ENCODE data around the gene SEC14L5. TPM values are rescaled to one million over a fixed set of nuclear protein-coding genes. Genes with fewer than 3 reads are reported as not detected.
A peak's percentile ranks its signal among the peaks of the same experiment; 100 is the strongest.

The SEC14L5 gene
- total and polyA plus RNA-seq, 2 experiments from 2014 or later, result 2.6 to 5.9 TPM

GRCh38 chr16:4980691-4981090 is 22.6 kb downstream of the SEC14L5 start (continued):
- TF ChIP-seq CTCF (conservative IDR thresholded peaks at IDR 0.05; ENCODE audit: low read depth in 2 of 2) (no peak), STAT1 (IDR thresholded peaks at IDR 0.05; ENCODE audit: unreplicated experiment) (no peak)

- no peaks in the 10 kb centered on the region for H3K9me3 Mint-ChIP-seq
- H3K36me3 Mint-ChIP-seq (ENCODE audit: low read depth), result no peaks in the 10 kb centered on the region
- no peak overlapping the region for H3K4me2 ChIP-seq
- ATAC-seq (no peak; the same call in 2 of the 3 replicates), DNase-seq (ENCODE audit: low spot score) (no peak)
- no peaks in the 10 kb centered on the region for H3K36me3 ChIP-seq (ENCODE audit: insufficient read depth)
- no peaks in the 10 kb centered on the region for H3F3A ChIP-seq (replicated peaks; ENCODE audit: low read depth)
- peaks cover 6% of the 10 kb centered on the region for H3K4me1 Mint-ChIP-seq
- H3K4me3 Mint-ChIP-seq, result no peak overlapping the region
- H3K4me1 ChIP-seq (ENCODE audit: insufficient read depth), result no peaks in the 10 kb centered on the region
- no peaks in the 10 kb centered on the region for H3K79me2 ChIP-seq (replicated peaks; ENCODE audit: insufficient read depth)
- no peaks in the 10 kb centered on the region for H4K20me1 ChIP-seq (replicated peaks; ENCODE audit: insufficient read depth)
- H3K9me2 ChIP-seq (ENCODE audit: insufficient read depth), result no peaks in the 10 kb centered on the region
- no peak overlapping the region for H3K4me3 ChIP-seq
- H3K27ac ChIP-seq (ENCODE audit: low read depth), result no peak overlapping the region
- H2AFZ ChIP-seq, result no peak overlapping the region
- H3K27ac Mint-ChIP-seq, result 0 out of 2 replicates have a peak overlapping the region, but pooled peaks have one; percentile 28
- H3K27me3 ChIP-seq (ENCODE audit: insufficient read depth), result peaks cover 2% of the 10 kb centered on the region
- TF ChIP-seq POLR2AphosphoS5 (IDR thresholded peaks at IDR 0.05; ENCODE audit: low read depth), result no peak
- no peak for TF ChIP-seq ZNF114 (CRISPR knock-in tag; IDR thresholded peaks at IDR 0.05)
- TF ChIP-seq EZH2phosphoT487 (IDR thresholded peaks at IDR 0.05; ENCODE audit: unreplicated experiment), result no peak
- peaks cover 5% of the 10 kb centered on the region for H3K27me3 Mint-ChIP-seq (ENCODE audit: insufficient read depth, low read depth, poor library complexity)
Observed at GRCh38 chr16:4981473-4981872, 23.3 kb downstream of the SEC14L5 start.

- peak; percentile 52 for ATAC-seq
- Mint-ChIP-seq H3K9me3 (no peaks in the 10 kb centered on the region), H3K27ac (0 out of 2 replicates have a peak overlapping the region, but pooled peaks have one; percentile 28), H3K4me1 (peaks cover 6% of the 10 kb centered on the region), H3K4me3 (no peak overlapping the region), H3K36me3 (ENCODE audit: low read depth) (no peaks in the 10 kb centered on the region), H3K27me3 (ENCODE audit: insufficient read depth, low read depth, poor library complexity) (peaks cover 8% of the 10 kb centered on the region)
- Histone ChIP-seq H3K4me1 (ENCODE audit: insufficient read depth) (no peaks in the 10 kb centered on the region), H3K9me2 (ENCODE audit: insufficient read depth) (no peaks in the 10 kb centered on the region), H3K27ac (ENCODE audit: low read depth) (no peak overlapping the region), H3F3A (replicated peaks; ENCODE audit: low read depth) (no peaks in the 10 kb centered on the region), H3K36me3 (ENCODE audit: insufficient read depth) (no peaks in the 10 kb centered on the region), H4K20me1 (replicated peaks; ENCODE audit: insufficient read depth) (no peaks in the 10 kb centered on the region), H3K27me3 (ENCODE audit: insufficient read depth) (peaks cover 10% of the 10 kb centered on the region), H2AFZ (peak overlapping the region; percentile 38; the same call in 1 of the 2 replicates), H3K4me3 (no peak overlapping the region), H3K4me2 (no peak overlapping the region), H3K79me2 (replicated peaks; ENCODE audit: insufficient read depth) (no peaks in the 10 kb centered on the region)
- DNase-seq (ENCODE audit: low spot score), result no peak
- TF ChIP-seq ZNF462 (CRISPR knock-in tag; IDR thresholded peaks at IDR 0.05), result no peak
- no peak for TF ChIP-seq ZNF331 (CRISPR knock-in tag; IDR thresholded peaks at IDR 0.05; ENCODE audit: low read depth)
- no peak for TF ChIP-seq ETS1 (IDR thresholded peaks at IDR 0.05)
- TF ChIP-seq STAT1 (IDR thresholded peaks at IDR 0.05; ENCODE audit: unreplicated experiment), result no peak
- TF ChIP-seq JUNB (IDR thresholded peaks at IDR 0.05; ENCODE audit: unreplicated experiment), result no peak
Observed at GRCh38 chr16:4982056-4982867, 24.1 kb downstream of the SEC14L5 start.
